Measurements from ENCODE around the gene PRR3.
A peak's percentile ranks its signal among the peaks of the same experiment; 100 is the strongest.

The PRR3 gene

DNA sequence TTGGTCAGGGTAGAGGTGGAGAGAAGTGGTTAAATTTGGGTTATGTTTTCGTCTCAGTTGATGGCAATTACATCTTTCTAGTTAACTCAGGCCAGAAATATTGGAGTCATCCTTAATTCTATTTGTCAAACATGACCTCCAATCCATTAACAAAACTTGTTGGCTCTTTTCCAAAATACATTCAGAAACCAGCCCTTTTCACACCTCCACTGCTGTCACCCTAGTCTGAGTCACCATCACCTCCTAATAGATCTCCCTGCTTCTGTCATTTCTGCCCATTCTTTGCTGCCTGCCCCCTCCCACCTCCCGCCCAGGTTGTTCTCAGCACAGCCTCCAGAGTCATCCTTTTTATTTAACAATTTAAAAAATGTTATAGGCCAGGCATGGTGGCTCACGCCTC, 11.2 kb downstream of the PRR3 start:
- Histone ChIP-seq H2BK120ac (ENCODE audit: insufficient read depth, low read length, poor library complexity) (no peak overlapping the region), H3K4ac (ENCODE audit: low read depth, low read length) (no peak overlapping the region), H3K79me2 (ENCODE audit: control insufficient read depth, insufficient read depth, low read length, poor library complexity) (peaks cover 4% of the 10 kb centered on the region), H3K79me1 (ENCODE audit: low read length) (peaks cover 9% of the 10 kb centered on the region), H3K23ac (ENCODE audit: low read length) (no peak overlapping the region), H2AK5ac (ENCODE audit: low read length) (no peak overlapping the region), H2BK5ac (ENCODE audit: low read depth, low read length, poor library complexity) (no peak overlapping the region), H4K12ac (ENCODE audit: low read depth, low read length) (no peak overlapping the region), H3K18ac (ENCODE audit: low read length) (no peak overlapping the region), H3K9me3 (ENCODE audit: insufficient read depth, low read depth, low read length) (no peaks in the 10 kb centered on the region), H4K91ac (ENCODE audit: low read depth, low read length) (no peak overlapping the region), H3K4me1 (ENCODE audit: control insufficient read depth in 1 of 2, insufficient read depth in 2 of 2, low read length in 2 of 2) (peaks cover 7 to 9% of the 10 kb centered on the region in 2 experiments), H4K8ac (ENCODE audit: low read depth, low read length) (no peak overlapping the region), H2BK12ac (ENCODE audit: low read length) (no peak overlapping the region), H3K27ac (ENCODE audit: low read depth, low read length) (no peak overlapping the region), H3K4me3 (ENCODE audit: low read depth, low read length) (no peak overlapping the region), H3K36me3 (ENCODE audit: control insufficient read depth in 1 of 2, insufficient read depth in 2 of 2, low read length in 2 of 2) (peaks cover 0 to 1% of the 10 kb centered on the region in 2 experiments), H3K4me2 (ENCODE audit: low read length) (no peak overlapping the region), H3K9ac (ENCODE audit: low read length) (no peak overlapping the region), H3K14ac (ENCODE audit: low read length) (no peak overlapping the region), H3K27me3 (ENCODE audit: insufficient read depth, low read length) (no peaks in the 10 kb centered on the region), H2AFZ (ENCODE audit: insufficient read depth, low read length, poor library complexity) (no peak overlapping the region)
- no peak for DNase-seq
- WGBS (ENCODE audit: extremely low coverage, insufficient coverage, insufficient read length): no CpG with 5 or more reads among the region's 3 CpGs

DNA sequence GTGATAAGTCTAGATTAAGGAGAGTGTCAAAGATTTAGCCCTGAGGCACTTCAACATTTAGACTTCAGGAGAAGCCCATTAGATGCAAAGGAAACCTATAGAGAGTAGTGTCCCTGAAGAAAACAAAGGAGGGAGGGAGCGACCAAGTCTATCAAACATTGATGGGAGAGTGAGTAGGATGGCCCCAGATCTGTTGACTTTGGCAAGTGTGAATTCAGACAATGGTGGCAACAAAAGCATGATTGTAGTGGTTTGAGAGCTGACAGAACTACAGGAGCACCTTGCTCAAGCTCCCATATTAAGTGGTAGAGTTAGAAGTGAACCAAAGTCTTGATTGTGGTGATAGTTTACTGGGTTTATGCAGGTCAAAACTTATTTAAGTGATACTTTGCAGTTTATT, 13.2 kb downstream of the PRR3 start:
- no peak overlapping the region for H3K23ac ChIP-seq (ENCODE audit: low read length)
- H4K8ac ChIP-seq (ENCODE audit: low read depth, low read length): no peak overlapping the region
- H2BK120ac ChIP-seq (ENCODE audit: insufficient read depth, low read length, poor library complexity): no peak overlapping the region
- H3K79me1 ChIP-seq (ENCODE audit: low read length): peaks cover 9% of the 10 kb centered on the region
- H3K4me3 ChIP-seq (ENCODE audit: low read depth, low read length): no peak overlapping the region
- H2AFZ ChIP-seq (ENCODE audit: insufficient read depth, low read length, poor library complexity): no peak overlapping the region
- no peak overlapping the region for H3K18ac ChIP-seq (ENCODE audit: low read length)
- peaks cover 4% of the 10 kb centered on the region for H3K79me2 ChIP-seq (ENCODE audit: control insufficient read depth, insufficient read depth, low read length, poor library complexity)
- no peak overlapping the region for H3K4ac ChIP-seq (ENCODE audit: low read depth, low read length)
- H3K4me2 ChIP-seq (ENCODE audit: low read length): no peak overlapping the region
- no peak for DNase-seq
- H4K91ac ChIP-seq (ENCODE audit: low read depth, low read length): no peak overlapping the region
- H3K9ac ChIP-seq (ENCODE audit: low read length): no peak overlapping the region
- no peaks in the 10 kb centered on the region for H3K27me3 ChIP-seq (ENCODE audit: insufficient read depth, low read length)
- H3K27ac ChIP-seq (ENCODE audit: low read depth, low read length): no peak overlapping the region
- no peak overlapping the region for H2BK5ac ChIP-seq (ENCODE audit: low read depth, low read length, poor library complexity)
- peaks cover 7 to 9% of the 10 kb centered on the region in 2 experiments for H3K4me1 ChIP-seq (ENCODE audit: control insufficient read depth in 1 of 2, insufficient read depth in 2 of 2, low read length in 2 of 2)
- no peaks in the 10 kb centered on the region for H3K36me3 ChIP-seq (ENCODE audit: control insufficient read depth in 1 of 2, insufficient read depth in 2 of 2, low read length in 2 of 2)
- no peak overlapping the region for H4K12ac ChIP-seq (ENCODE audit: low read depth, low read length)
- WGBS (ENCODE audit: extremely low coverage, insufficient coverage, insufficient read length): no CpG with 5 or more reads among the region's 1 CpG
- no peak overlapping the region for H2AK5ac ChIP-seq (ENCODE audit: low read length)
- H3K14ac ChIP-seq (ENCODE audit: low read length): no peak overlapping the region
- H3K9me3 ChIP-seq (ENCODE audit: insufficient read depth, low read depth, low read length): no peaks in the 10 kb centered on the region
- H2BK12ac ChIP-seq (ENCODE audit: low read length): no peak overlapping the region

DNA sequence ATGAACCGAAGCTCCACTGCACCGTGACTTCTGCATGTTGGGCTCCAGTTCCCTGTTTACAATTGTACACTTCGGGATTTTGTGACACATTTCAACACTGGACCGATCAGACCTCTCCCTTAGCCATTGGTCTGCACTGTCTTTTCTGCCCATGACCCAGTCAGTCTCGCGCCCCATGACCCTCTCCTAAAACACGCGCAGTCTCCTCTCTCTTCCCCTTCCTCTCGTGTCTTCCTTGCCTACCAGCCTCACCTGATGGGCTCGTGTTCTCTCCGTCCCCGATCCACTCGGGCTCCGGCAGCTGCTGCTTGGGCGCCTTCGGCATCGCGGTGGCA, 13.6 kb downstream of the PRR3 start:
- Histone ChIP-seq H3K9ac (ENCODE audit: low read length) (peak overlapping the region; percentile 22), H2AK5ac (ENCODE audit: low read length) (no peak overlapping the region), H3K27me3 (ENCODE audit: insufficient read depth, low read length) (no peaks in the 10 kb centered on the region), H3K9me3 (ENCODE audit: insufficient read depth, low read depth, low read length) (no peaks in the 10 kb centered on the region), H4K8ac (ENCODE audit: low read depth, low read length) (peak overlapping the region; percentile 63), H3K4ac (ENCODE audit: low read depth, low read length) (peak overlapping the region; percentile 4), H3K79me2 (ENCODE audit: control insufficient read depth, insufficient read depth, low read length, poor library complexity) (peaks cover 4% of the 10 kb centered on the region), H2AFZ (ENCODE audit: insufficient read depth, low read length, poor library complexity) (peak overlapping the region; percentile 86), H3K4me3 (ENCODE audit: low read depth, low read length) (peak overlapping the region; percentile 65), H4K12ac (ENCODE audit: low read depth, low read length) (peak overlapping the region; percentile 45), H4K91ac (ENCODE audit: low read depth, low read length) (no peak overlapping the region), H3K23ac (ENCODE audit: low read length) (no peak overlapping the region), H2BK120ac (ENCODE audit: insufficient read depth, low read length, poor library complexity) (no peak overlapping the region), H3K14ac (ENCODE audit: low read length) (peak overlapping the region; percentile 58), H3K18ac (ENCODE audit: low read length) (peak overlapping the region; percentile 32), H2BK5ac (ENCODE audit: low read depth, low read length, poor library complexity) (no peak overlapping the region), H3K27ac (ENCODE audit: low read depth, low read length) (no peak overlapping the region), H3K4me1 (ENCODE audit: control insufficient read depth in 1 of 2, insufficient read depth in 2 of 2, low read length in 2 of 2) (peaks cover 7 to 9% of the 10 kb centered on the region in 2 experiments), H2BK12ac (ENCODE audit: low read length) (no peak overlapping the region), H3K36me3 (ENCODE audit: control insufficient read depth in 1 of 2, insufficient read depth in 2 of 2, low read length in 2 of 2) (no peaks in the 10 kb centered on the region), H3K4me2 (ENCODE audit: low read length) (peak overlapping the region; percentile 68), H3K79me1 (ENCODE audit: low read length) (peaks cover 9% of the 10 kb centered on the region)
- DNase-seq: peak in 1 of 2 donors; percentile 20
- no CpG with 5 or more reads among the region's 18 CpGs for WGBS (ENCODE audit: extremely low coverage, insufficient coverage, insufficient read length)

DNA sequence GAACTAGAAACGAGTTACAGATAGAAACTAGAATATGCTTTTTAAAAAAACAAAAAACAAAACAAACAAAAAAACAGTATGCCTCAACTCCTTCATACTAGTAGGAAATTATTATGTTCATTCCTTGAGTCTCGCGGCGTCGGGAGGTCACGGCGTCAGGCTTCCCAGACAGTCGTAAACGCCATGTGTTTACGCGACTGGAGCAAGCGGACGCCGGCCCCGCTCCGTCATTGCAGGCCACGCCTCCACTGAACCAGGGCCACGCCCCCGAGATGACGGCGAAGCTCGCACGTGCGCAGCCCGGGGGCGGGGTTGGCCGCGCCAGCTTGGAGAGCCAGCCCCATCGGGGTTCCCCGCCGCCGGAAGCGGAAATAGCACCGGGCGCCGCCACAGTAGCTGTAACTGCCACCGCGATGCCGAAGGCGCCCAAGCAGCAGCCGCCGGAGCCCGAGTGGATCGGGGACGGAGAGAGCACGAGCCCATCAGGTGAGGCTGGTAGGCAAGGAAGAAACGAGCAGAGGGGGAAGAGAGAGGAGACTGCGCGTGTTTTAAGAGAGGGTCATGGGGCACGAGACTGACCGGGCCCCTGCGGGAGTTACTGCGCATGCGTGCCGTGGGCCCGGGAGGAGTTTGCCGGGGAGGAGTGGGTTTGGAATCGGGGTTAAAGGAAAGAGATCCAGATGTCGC, 14.1 kb downstream of the PRR3 start, which contains the start of gene ABCF1:
TSS of gene ABCF1 (plus strand) at position 368 of the 687 bp plus-strand sequence. CDS start at position 414, 46 bp downstream.
- Histone ChIP-seq H3K4me3 (ENCODE audit: low read depth, low read length) (peak within 1 kb of the TSS; percentile 97), H3K4me2 (ENCODE audit: low read length) (peak within 1 kb of the TSS; percentile 99), H2BK120ac (ENCODE audit: insufficient read depth, low read length, poor library complexity) (peak within 1 kb of the TSS; percentile 78), H2BK5ac (ENCODE audit: low read depth, low read length, poor library complexity) (peak within 1 kb of the TSS; percentile 88), H3K27ac (ENCODE audit: low read depth, low read length) (peak within 1 kb of the TSS; percentile 96), H3K4me1 (ENCODE audit: control insufficient read depth in 1 of 2, insufficient read depth in 2 of 2, low read length in 2 of 2) (peaks cover 7 to 9% of the 10 kb centered on the region in 2 experiments), H2AFZ (ENCODE audit: insufficient read depth, low read length, poor library complexity) (peak within 1 kb of the TSS; percentile 86), H3K9ac (ENCODE audit: low read length) (peak within 1 kb of the TSS; percentile 99), H3K79me1 (ENCODE audit: low read length) (peaks cover 9% of the 10 kb centered on the region), H4K91ac (ENCODE audit: low read depth, low read length) (peak within 1 kb of the TSS; percentile 86), H3K23ac (ENCODE audit: low read length) (no peak within 1 kb of the TSS), H3K9me3 (ENCODE audit: insufficient read depth, low read depth, low read length) (no peaks in the 10 kb centered on the region), H3K14ac (ENCODE audit: low read length) (peak within 1 kb of the TSS; percentile 86), H2AK5ac (ENCODE audit: low read length) (no peak within 1 kb of the TSS), H3K4ac (ENCODE audit: low read depth, low read length) (peak within 1 kb of the TSS; percentile 57), H3K18ac (ENCODE audit: low read length) (peak within 1 kb of the TSS; percentile 80), H4K12ac (ENCODE audit: low read depth, low read length) (peak within 1 kb of the TSS; percentile 67), H4K8ac (ENCODE audit: low read depth, low read length) (peak within 1 kb of the TSS; percentile 93), H2BK12ac (ENCODE audit: low read length) (peak within 1 kb of the TSS; percentile 19), H3K79me2 (ENCODE audit: control insufficient read depth, insufficient read depth, low read length, poor library complexity) (peaks cover 4% of the 10 kb centered on the region), H3K36me3 (ENCODE audit: control insufficient read depth in 1 of 2, insufficient read depth in 2 of 2, low read length in 2 of 2) (no peaks in the 10 kb centered on the region), H3K27me3 (ENCODE audit: insufficient read depth, low read length) (no peaks in the 10 kb centered on the region)
- DNase-seq: peak; percentile 99
- no CpG with 5 or more reads among the region's 59 CpGs for WGBS (ENCODE audit: extremely low coverage, insufficient coverage, insufficient read length)

Data from trophoblast cell (in vitro differentiated cells and primary cell).